Smooth muscle cell (in vitro differentiated cells): ENCODE measurements around the gene ANP32E. TPM values are rescaled to one million over a fixed set of nuclear protein-coding genes. Genes with fewer than 3 reads are reported as not detected.

Experiments
- DNase-seq: peaks from one replicate; lab custom pipeline; 2025; ENCODE audit not compliant: unreplicated experiment; lab: John Stamatoyannopoulos, UW
- H2AFZ ChIP-seq: fragments of 200-600 bp; sonication (generic); 2 replicates; pipeline ENCODE4 v1.6.0; 2016; ENCODE audit warnings: antibody characterized with exemption, low read depth, mild to moderate bottlenecking
- H3F3A ChIP-seq: fragments of 200-600 bp; sonication (generic); 2 replicates; pipeline ENCODE4 v1.6.0; 2017; ENCODE audit warnings: antibody characterized with exemption, low read depth
- H3K27ac ChIP-seq: fragments of 200-600 bp; sonication (generic); 2 replicates; pipeline ENCODE4 v1.5.1; 2016; ENCODE audit warnings: low read depth, mild to moderate bottlenecking
- H3K27me3 ChIP-seq: fragments of 200-600 bp; sonication (generic); 2 replicates; pipeline ENCODE4 v1.6.1; 2016; ENCODE audit warnings: low read depth, mild to moderate bottlenecking
- H3K36me3 ChIP-seq: fragments of 200-600 bp; sonication (generic); 2 replicates; pipeline ENCODE4 v1.5.1; 2016; ENCODE audit warnings: low read depth
- H3K4me1 ChIP-seq: fragments of 200-600 bp; sonication (generic); 2 replicates; pipeline ENCODE4 v1.5.1; 2016; ENCODE audit warnings: low read depth
- H3K4me2 ChIP-seq: fragments of 200-600 bp; sonication (generic); 2 replicates; pipeline ENCODE4 v1.6.0; 2016; ENCODE audit warnings: mild to moderate bottlenecking
- H3K4me3 ChIP-seq: fragments of 200-600 bp; sonication (generic); 2 replicates; pipeline ENCODE4 v1.5.1; 2016; ENCODE audit warnings: mild to moderate bottlenecking
- H3K79me2 ChIP-seq: fragments of 200-600 bp; sonication (generic); 2 replicates; pipeline ENCODE4 v1.6.0; 2016; ENCODE audit warnings: low read depth, mild to moderate bottlenecking
- H3K9ac ChIP-seq: fragments of 200-600 bp; sonication (generic); 2 replicates; pipeline ENCODE4 v1.6.0; 2016; ENCODE audit warnings: low read depth
- H3K9me3 ChIP-seq: fragments of 200-600 bp; sonication (generic); replicated peaks from 2 replicates; pipeline ENCODE4 v1.5.1; 2016; ENCODE audit warnings: low read depth
- H4K20me1 ChIP-seq: fragments of 200-600 bp; sonication (generic); 2 replicates; pipeline ENCODE4 v1.6.0; 2016; ENCODE audit warnings: low read depth
- CTCF ChIP-seq: fragments of 200-600 bp; sonication (generic); IDR thresholded peaks from 2 replicates; pipeline ENCODE4 v1.5.1; 2017; ENCODE audit warnings: borderline replicate concordance, mild to moderate bottlenecking, antibody characterized with exemption; ENCODE audit not compliant: insufficient read depth, poor library complexity, severe bottlenecking
- WGBS: methylation state at CpG from one replicate; pipeline ENCODE4 v1.1.7; 2016; ENCODE audit warnings: low lambda C conversion rate; 5-methylcytosine and 5-hydroxymethylcytosine counted together
- polyA plus RNA-seq: library from polyadenylated mRNA; unstranded; fragments of >200 nt; fragmentation: Nextera tagmentation; extraction: Ambion mirVana; gene quantifications from 2 replicates; pipeline ENCODE4 v1.2.1, GENCODE V29; 2016
- total RNA-seq: library from RNA; depleted of rRNA; stranded (reverse); fragments of >200 nt; gene quantifications from 2 replicates; pipeline ENCODE4 v1.2.3, GENCODE V29; 2014

Gene ANP32E
- total and polyA plus RNA-seq, 2 experiments from 2014 or later = 25.0 to 36.5 TPM

- 95% methylated on average over 7 of the region's 7 CpGs for WGBS
- no peak overlapping the region for H3K4me2 ChIP-seq
Observed at GRCh38 chr1:150185481-150185880, 50.4 kb downstream of the ANP32E start.

GRCh38 chr1:150183061-150183460 is 52.9 kb downstream of the ANP32E start:
- no peak overlapping the region for H3K27ac ChIP-seq
- no peak overlapping the region for H3K9ac ChIP-seq
- H3K9me3 ChIP-seq = no peaks in the 10 kb centered on the region
- no peaks in the 10 kb centered on the region for H3K79me2 ChIP-seq
- H3F3A ChIP-seq = no peaks in the 10 kb centered on the region
- no peak for TF ChIP-seq CTCF
- no peak overlapping the region for H2AFZ ChIP-seq
- H3K27me3 ChIP-seq = no peaks in the 10 kb centered on the region
- no peak overlapping the region for H3K4me2 ChIP-seq
- H4K20me1 ChIP-seq = no peaks in the 10 kb centered on the region
- WGBS = 93% methylated on average over 3 of the region's 3 CpGs
- DNase-seq = no peak
- no peak overlapping the region for H3K4me3 ChIP-seq
- no peaks in the 10 kb centered on the region for H3K4me1 ChIP-seq
- no peaks in the 10 kb centered on the region for H3K36me3 ChIP-seq

More at GRCh38 chr1:150185481-150185880, 50.4 kb downstream of the ANP32E start:
- no peak overlapping the region for H3K27ac ChIP-seq
- no peak for DNase-seq
- TF ChIP-seq CTCF = no peak
- no peaks in the 10 kb centered on the region for H3K79me2 ChIP-seq
- H3K4me3 ChIP-seq = no peak overlapping the region
- no peaks in the 10 kb centered on the region for H3K4me1 ChIP-seq
- no peaks in the 10 kb centered on the region for H3F3A ChIP-seq
- no peaks in the 10 kb centered on the region for H3K36me3 ChIP-seq
- H4K20me1 ChIP-seq = no peaks in the 10 kb centered on the region
- no peak overlapping the region for H2AFZ ChIP-seq
- H3K9me3 ChIP-seq = no peaks in the 10 kb centered on the region
- H3K9ac ChIP-seq = no peak overlapping the region
- no peaks in the 10 kb centered on the region for H3K27me3 ChIP-seq

GRCh38 chr1:150182247-150182646 is 53.7 kb downstream of the ANP32E start:
- Histone ChIP-seq H3K4me2 (no peak overlapping the region), H3K27ac (no peak overlapping the region), H3K4me1 (no peaks in the 10 kb centered on the region), H3K79me2 (no peaks in the 10 kb centered on the region), H3K4me3 (no peak overlapping the region), H3K36me3 (no peaks in the 10 kb centered on the region), H4K20me1 (no peaks in the 10 kb centered on the region), H2AFZ (no peak overlapping the region), H3K9ac (no peak overlapping the region), H3K9me3 (no peaks in the 10 kb centered on the region), H3K27me3 (no peaks in the 10 kb centered on the region), H3F3A (no peaks in the 10 kb centered on the region)
- WGBS = 94% methylated on average over 11 of the region's 11 CpGs
- no peak for DNase-seq
- TF ChIP-seq CTCF = no peak

GRCh38 chr1:150180474-150180873 is 55.4 kb downstream of the ANP32E start:
- Histone ChIP-seq H3K9ac (no peak overlapping the region), H3K4me3 (no peak overlapping the region), H3K9me3 (no peaks in the 10 kb centered on the region), H3K4me1 (no peaks in the 10 kb centered on the region), H3K79me2 (no peaks in the 10 kb centered on the region), H3K27ac (no peak overlapping the region), H4K20me1 (no peaks in the 10 kb centered on the region), H2AFZ (no peak overlapping the region), H3F3A (no peaks in the 10 kb centered on the region), H3K27me3 (no peaks in the 10 kb centered on the region), H3K4me2 (no peak overlapping the region), H3K36me3 (no peaks in the 10 kb centered on the region)
- no peak for TF ChIP-seq CTCF
- no peak for DNase-seq
- 86% methylated on average over 5 of the region's 5 CpGs for WGBS
